Astrocyte of the spinal cord (primary cell): ENCODE results near the gene PIP4K2A.
A peak's percentile ranks its signal among the peaks of the same experiment; 100 is the strongest.

Experiments
- DNase-seq: peaks from one replicate; pipeline ENCODE4 v3.0.0; 2011; ENCODE audit warnings: low read depth, low spot score
- H3K4me3 ChIP-seq: 2 replicates; pipeline ENCODE4 v1.5.1; 2011; ENCODE audit warnings: low read depth, mild to moderate bottlenecking, low read length, moderate library complexity
- CTCF ChIP-seq: IDR thresholded peaks from 2 replicates; pipeline ENCODE4 v1.5.1; 2012; ENCODE audit warnings: low read depth, mild to moderate bottlenecking, low read length, inconsistent platforms
- in situ Hi-C: cut with HindIII; loops from 2 replicates; pipeline ENCODE4 v1.10.0; 2017; ENCODE audit warnings: low sequenced_read_pairs

The PIP4K2A gene

GRCh38 chr10:22539579-22540298 is 174.6 kb downstream of the PIP4K2A start:
- DNase-seq = no peak
- no peak for TF ChIP-seq CTCF
- no peak overlapping the region for H3K4me3 ChIP-seq
- in situ Hi-C loops = no loop called here

GRCh38 chr10:22537810-22538209 is 176.6 kb downstream of the PIP4K2A start:
- no peak overlapping the region for H3K4me3 ChIP-seq
- TF ChIP-seq CTCF = no peak
- in situ Hi-C loops = no loop called here
- DNase-seq = no peak

- H3K4me3 ChIP-seq = no peak overlapping the region
- no peak for DNase-seq
- TF ChIP-seq CTCF = no peak
- in situ Hi-C loops = no loop called here
Observed at GRCh38 chr10:22536620-22537019, 177.8 kb downstream of the PIP4K2A start.

- no peak overlapping the region for H3K4me3 ChIP-seq
- DNase-seq = peak; percentile 22
- no peak for TF ChIP-seq CTCF
- in situ Hi-C loops = no loop called here
Observed at GRCh38 chr10:22534849-22535604, 179.4 kb downstream of the PIP4K2A start.

- no peak for DNase-seq
- in situ Hi-C loops = no loop called here
- TF ChIP-seq CTCF = no peak
- H3K4me3 ChIP-seq = no peak overlapping the region
Observed at GRCh38 chr10:22531441-22531840, 182.9 kb downstream of the PIP4K2A start.

DNA sequence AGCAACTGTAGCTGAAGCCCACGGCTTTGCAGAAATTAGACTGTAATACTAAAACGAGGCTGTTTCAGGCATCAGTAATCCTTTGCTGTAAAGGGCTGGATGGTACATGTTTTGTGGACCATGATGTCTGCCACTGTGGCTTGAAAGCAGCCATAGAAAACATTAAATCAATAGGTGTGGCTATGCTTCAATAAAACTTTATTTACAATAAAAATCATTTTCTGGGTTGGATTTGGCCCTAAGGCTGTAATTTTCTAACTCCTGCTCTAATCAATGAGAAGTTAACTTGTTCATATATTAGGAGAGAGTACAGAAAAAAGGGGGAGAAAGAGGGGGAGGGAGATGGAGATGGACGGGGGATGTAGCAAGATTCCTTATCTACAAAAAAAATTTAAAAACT is 183.4 kb downstream of the PIP4K2A start:
- in situ Hi-C loops = no loop called here
- no peak for DNase-seq
- no peak overlapping the region for H3K4me3 ChIP-seq
- TF ChIP-seq CTCF = no peak
